K562 (cell line): Measurements from ENCODE around the gene TSC22D2. TPM values are rescaled to one million over a fixed set of nuclear protein-coding genes. Genes with fewer than 3 reads are reported as not detected.
A peak's percentile ranks its signal among the peaks of the same experiment; 100 is the strongest.

Source experiments
- ARHGAP35 ChIP-seq: fragments of 450-650 bp; IDR thresholded peaks from 2 replicates; pipeline ENCODE4 v1.6.1; 2018; ENCODE audit not compliant: partially characterized antibody
- ARID1B ChIP-seq: fragments of 450-650 bp; IDR thresholded peaks from 2 replicates; pipeline ENCODE4 v1.6.1; 2016; ENCODE audit warnings: antibody characterized with exemption, mild to moderate bottlenecking, inconsistent platforms
- ATF3 ChIP-seq, 2 experiments: fragments of 450-650 bp in 1 of 2; sonication (generic) in 1 of 2; formaldehyde crosslinking in 1 of 2; IDR thresholded peaks in 1 of 2; conservative IDR thresholded peaks in 1 of 2; 2 replicates each; pipeline versions ENCODE4 v1.6.1 to v1.8.1; 2016 to 2023; ENCODE audit warnings: mild to moderate bottlenecking in 2 of 2, moderate library complexity in 2 of 2, inconsistent platforms in 1 of 2, missing genetic modification reagents in 1 of 2
- BACH1 ChIP-seq: fragments of 200-800 bp; sonication (Bioruptor generic); IDR thresholded peaks from 2 replicates; pipeline ENCODE4 v1.6.1; 2016; ENCODE audit warnings: missing genetic modification characterization, missing compliant biosample characterization
- CBFA2T2 ChIP-seq: fragments of 450-650 bp; conservative IDR thresholded peaks from 2 replicates; pipeline ENCODE4 v1.6.1; 2017; ENCODE audit warnings: mild to moderate bottlenecking
- CTCFL ChIP-seq: IDR thresholded peaks from 2 replicates; pipeline ENCODE4 v1.6.1; 2011; ENCODE audit warnings: borderline replicate concordance, low read depth, mild to moderate bottlenecking, moderate library complexity, low read length; ENCODE audit not compliant: insufficient read depth, poor library complexity, severe bottlenecking
- DPF2 ChIP-seq: fragments of 450-650 bp; IDR thresholded peaks from 2 replicates; pipeline ENCODE4 v1.6.1; 2016
- FOXK2 ChIP-seq, 2 experiments: fragments of 450-650 bp; IDR thresholded peaks in 1 of 2; conservative IDR thresholded peaks in 1 of 2; 2 replicates each; pipeline ENCODE4 v1.6.1; 2016; ENCODE audit warnings: low read depth in 2 of 2, mild to moderate bottlenecking in 1 of 2
- NCOR1 ChIP-seq: fragments of 450-650 bp; IDR thresholded peaks from 2 replicates; pipeline ENCODE4 v1.6.1; 2016; ENCODE audit warnings: mild to moderate bottlenecking, moderate library complexity
- NR2C2 ChIP-seq, 2 experiments: fragments of 200-800 bp in 1 of 2; sonication (Bioruptor generic) in 1 of 2; sonication (generic) in 1 of 2; formaldehyde crosslinking in 1 of 2; IDR thresholded peaks; 2 replicates each; pipeline versions ENCODE4 v1.6.1 to v1.8.0; 2016 to 2022; ENCODE audit warnings: mild to moderate bottlenecking in 1 of 2, missing compliant biosample characterization in 1 of 2, missing genetic modification characterization in 1 of 2, missing genetic modification reagents in 1 of 2
- PHF8 ChIP-seq: fragments of 200-600 bp; sonication (generic); IDR thresholded peaks from 2 replicates; pipeline ENCODE4 v1.6.1; 2012; ENCODE audit warnings: mixed run types, mild to moderate bottlenecking, inconsistent platforms, low read length, moderate library complexity, borderline replicate concordance
- POLR2AphosphoS5 ChIP-seq: IDR thresholded peaks from 2 replicates; pipeline ENCODE4 v1.6.1; 2011; ENCODE audit warnings: mild to moderate bottlenecking, low read depth, low read length, moderate library complexity; ENCODE audit not compliant: control insufficient read depth, insufficient read depth
- PRMT5 ChIP-seq: sonication (generic); formaldehyde crosslinking; IDR thresholded peaks from 2 replicates; pipeline ENCODE4 v1.5.0; 2020; ENCODE audit warnings: missing genetic modification reagents
- SAFB ChIP-seq: fragments of 200-400 bp; formaldehyde crosslinking; IDR thresholded peaks from 2 replicates; pipeline ENCODE4 v1.6.1; 2017; ENCODE audit warnings: low read depth, low read length, borderline replicate concordance
- TAF7 ChIP-seq: fragments of 450-650 bp; IDR thresholded peaks from 2 replicates; pipeline ENCODE4 v1.6.1; 2016; ENCODE audit warnings: missing genetic modification characterization, missing compliant biosample characterization
- TEAD4 ChIP-seq, 2 experiments: sonication (generic) in 1 of 2; formaldehyde crosslinking in 1 of 2; IDR thresholded peaks; 2 replicates each; pipeline versions ENCODE4 v1.6.1 to v1.8.0; 2012 to 2022; ENCODE audit warnings: borderline replicate concordance in 1 of 2, inconsistent platforms in 1 of 2, low read length in 1 of 2, mild to moderate bottlenecking in 1 of 2, missing genetic modification reagents in 1 of 2
- ZBTB1 ChIP-seq: sonication (generic); formaldehyde crosslinking; IDR thresholded peaks from 2 replicates; pipeline ENCODE4 v1.8.1; 2023; ENCODE audit warnings: missing genetic modification reagents, low read depth, mild to moderate bottlenecking, borderline replicate concordance
- ZEB2 ChIP-seq: fragments of 450-650 bp; IDR thresholded peaks from 2 replicates; pipeline ENCODE4 v1.6.1; 2016
- ZNF121 ChIP-seq: sonication (generic); formaldehyde crosslinking; conservative IDR thresholded peaks from 2 replicates; pipeline ENCODE4 v1.8.0; 2022; ENCODE audit warnings: missing genetic modification reagents
- ZNF239 ChIP-seq: fragments of 250-450 bp; sonication (Bioruptor Pico); IDR thresholded peaks from 2 replicates; pipeline ENCODE4 v1.4.0; 2020; ENCODE audit warnings: mild to moderate bottlenecking
- ZNF592 ChIP-seq: fragments of 450-650 bp; IDR thresholded peaks from 2 replicates; pipeline ENCODE4 v1.6.1; 2017; ENCODE audit warnings: antibody characterized with exemption, mild to moderate bottlenecking
- ZNF764 ChIP-seq: fragments of 250-450 bp; sonication (Bioruptor Pico); IDR thresholded peaks from 2 replicates; pipeline ENCODE4 v1.4.0; 2020; ENCODE audit warnings: low read depth, mild to moderate bottlenecking, moderate library complexity
- polyA plus RNA-seq, 8 experiments: library from polyadenylated mRNA; depleted of rRNA in 4 of 8; stranded (reverse) in 5 of 8; unstranded in 3 of 8; fragments of >200 nt; fragmentation: Nextera tagmentation in 2 of 8; fragmentation: Illumina TruSeq in 1 of 8; extraction: Ambion mirVana in 2 of 8; extraction: Trizol in 1 of 8; gene quantifications; 2 replicates each; pipeline versions ENCODE4 v1.2.1 to v1.2.3, GENCODE V29; 2011 to 2014; ENCODE audit warnings: inconsistent platforms in 1 of 8, missing spikeins in 1 of 8
- total RNA-seq, 7 experiments: library from RNA; depleted of rRNA in 6 of 7; stranded (reverse); fragments of >200 nt in 6 of 7; fragmentation: Illumina TruSeq in 2 of 7; extraction: Trizol in 2 of 7; gene quantifications; 2 replicates each; pipeline versions ENCODE4 v1.2.1 to v1.2.3, GENCODE V29; 2011 to 2021; ENCODE audit warnings: low replicate concordance in 1 of 7

Gene TSC22D2
- total and polyA plus RNA-seq, 9 of the 15 experiments (the other 6 are each of a cell fraction or from before 2014, with no cell fraction given): 5.5 to 44.0 (median 19.3) TPM

GRCh38 chr3:150433347-150433746 lies 25.2 kb downstream of the TSC22D2 start (continued):
- TF ChIP-seq NR2C2 (CRISPR knock-in tag; IDR thresholded peaks at IDR 0.05) (no peak), NR2C2 (tag; IDR thresholded peaks at IDR 0.05) (peak; percentile 13; the same call in 1 of the 2 replicates), DPF2 (peak; percentile 64), POLR2AphosphoS5 (peak; percentile 21; the same call in 1 of the 2 replicates), TAF7 (tag) (no peak), ZEB2 (peak; percentile 25; the same call in 1 of the 2 replicates), BACH1 (tag) (no peak), NCOR1 (peak; percentile 79), ZNF239 (CRISPR knock-in tag) (no peak), ARHGAP35 (no peak), CBFA2T2 (peak; percentile 67), ZBTB1 (CRISPR knock-in tag) (no peak), CTCFL (no peak), FOXK2 (conservative IDR thresholded peaks at IDR 0.05 in 1 of 2, IDR thresholded peaks at IDR 0.05 in 1 of 2; ENCODE audit: low read depth in 2 of 2) (peak; percentile 24 to 77; a peak in 2 of 4 replicates), TEAD4 (IDR thresholded peaks at IDR 0.05; ENCODE audit: low read length) (peak; percentile 63), TEAD4 (CRISPR knock-in tag; IDR thresholded peaks at IDR 0.05; ENCODE audit: borderline replicate concordance) (no peak), SAFB (no peak), PHF8 (no peak), ATF3 (IDR thresholded peaks at IDR 0.05) (no peak), ATF3 (CRISPR knock-in tag; conservative IDR thresholded peaks at IDR 0.05) (no peak), ARID1B (peak; percentile 81), ZNF592 (peak; percentile 76), PRMT5 (CRISPR knock-in tag) (no peak), ZNF121 (CRISPR knock-in tag) (no peak), ZNF764 (CRISPR knock-in tag) (no peak)
